Sigmoid colon (tissue), 4 donors: ENCODE data around the gene SLC7A6.

Experiments used
- CTCF ChIP-seq, 4 experiments: fragments of 450-650 bp in 3 of 4; fragments of 200-600 bp in 1 of 4; IDR thresholded peaks; one replicate each; pipeline ENCODE4 v1.5.1; 2016 to 2019; ENCODE audit warnings: antibody characterized with exemption in 4 of 4, mild to moderate bottlenecking in 3 of 4, moderate library complexity in 2 of 4
- EP300 ChIP-seq, 4 donors: sonication (generic); formaldehyde crosslinking; IDR thresholded peaks; one replicate each; pipeline ENCODE4 v1.6.1; 2017; ENCODE audit warnings: antibody characterized with exemption in 4 of 4
- POLR2A ChIP-seq, 2 donors: fragments of 450-650 bp; IDR thresholded peaks; one replicate each; pipeline ENCODE4 v1.6.1; 2016; ENCODE audit warnings: antibody characterized with exemption in 2 of 2, mild to moderate bottlenecking in 2 of 2, moderate library complexity in 2 of 2
- POLR2AphosphoS5 ChIP-seq, 4 donors: sonication (generic); formaldehyde crosslinking; IDR thresholded peaks; one replicate each; pipeline ENCODE4 v1.6.1; 2017; ENCODE audit warnings: antibody characterized with exemption in 4 of 4

DNA sequence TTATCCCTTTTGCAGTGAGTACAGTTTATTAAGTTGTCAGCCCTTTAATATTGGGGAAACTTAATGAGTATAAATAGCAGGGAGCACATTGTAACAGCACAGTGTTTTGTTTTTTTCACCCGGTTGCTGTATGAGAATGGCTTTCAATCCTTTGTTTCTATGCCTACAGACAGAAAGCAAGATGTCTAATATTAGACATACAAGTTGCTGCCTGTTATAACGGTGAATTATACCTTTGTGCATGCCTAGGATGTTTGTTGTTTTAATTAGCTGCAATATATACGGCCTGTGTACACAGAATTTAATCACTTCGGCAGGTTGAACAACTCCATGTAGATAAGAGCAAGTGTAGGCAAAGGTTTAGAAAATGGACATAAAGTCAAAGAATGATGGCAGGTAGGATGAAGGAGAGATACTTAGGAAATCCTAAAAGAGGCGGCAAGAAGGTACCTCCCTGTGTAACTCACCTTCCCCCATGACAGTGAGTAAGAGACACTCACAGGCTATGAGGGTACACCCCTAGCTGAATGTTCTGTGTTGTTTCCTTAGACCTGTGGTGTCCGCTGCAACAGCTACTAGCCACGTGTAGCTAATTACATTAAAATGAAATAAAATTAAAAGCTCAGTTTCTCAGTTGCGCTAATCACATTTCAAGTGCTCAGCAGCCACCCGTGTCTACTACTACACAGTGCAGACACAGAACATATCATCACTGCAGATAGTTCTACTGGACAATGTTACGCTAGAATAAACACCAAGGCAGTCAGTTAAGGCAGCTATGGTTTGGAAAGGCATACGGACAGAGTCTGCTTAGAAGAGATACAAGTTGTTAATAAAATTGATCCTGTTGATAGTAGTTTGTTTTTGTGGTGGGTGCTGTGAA lies 35.5 kb downstream of the SLC7A6 start:
- TF ChIP-seq CTCF (IDR thresholded peaks at IDR 0.05), result no peak
- TF ChIP-seq POLR2A (IDR thresholded peaks at IDR 0.05), result no peak
- peak in 1 of 4 donors; percentile 58 for TF ChIP-seq POLR2AphosphoS5 (IDR thresholded peaks at IDR 0.05)
- TF ChIP-seq EP300 (IDR thresholded peaks at IDR 0.05), result no peak
